Ramos (cell line): ENCODE measurements around the gene RUNX3.

Source experiments
- in situ Hi-C: fragments of 300-500 bp; cut with MboI; formaldehyde crosslinking; loops from one replicate; pipeline ENCODE4 v1.14.3; 2022; ENCODE audit warnings: low sequenced_read_pairs; ENCODE audit not compliant: unreplicated experiment

The RUNX3 gene

DNA sequence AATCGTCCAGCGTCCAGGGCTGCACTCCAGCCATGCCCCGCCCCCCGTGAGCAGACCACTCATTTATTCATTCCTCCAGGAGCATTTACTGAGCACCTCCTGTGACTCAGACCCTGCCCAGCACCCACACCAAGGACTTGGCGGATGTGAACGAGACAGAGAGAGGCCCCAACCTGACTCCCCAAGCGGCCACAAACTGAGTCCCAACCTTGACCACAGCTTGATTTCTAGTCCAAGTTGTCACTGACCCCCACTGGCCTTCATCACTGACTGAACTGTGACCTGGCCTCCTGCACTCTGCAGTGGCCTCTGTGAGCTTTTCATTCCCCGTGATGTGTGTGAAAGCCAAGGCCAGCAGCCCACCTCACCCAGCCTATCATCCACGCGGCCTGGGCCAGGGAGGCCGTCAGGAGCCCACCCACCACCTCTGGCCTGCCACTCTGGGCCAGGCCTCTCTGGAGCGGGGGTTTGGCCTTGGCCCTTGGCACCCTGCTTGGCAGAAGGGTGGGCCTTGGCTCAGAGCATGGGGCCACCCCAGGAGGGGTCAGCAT, 19.3 kb upstream of the RUNX3 start:
- in situ Hi-C loops, result no loop called here

DNA sequence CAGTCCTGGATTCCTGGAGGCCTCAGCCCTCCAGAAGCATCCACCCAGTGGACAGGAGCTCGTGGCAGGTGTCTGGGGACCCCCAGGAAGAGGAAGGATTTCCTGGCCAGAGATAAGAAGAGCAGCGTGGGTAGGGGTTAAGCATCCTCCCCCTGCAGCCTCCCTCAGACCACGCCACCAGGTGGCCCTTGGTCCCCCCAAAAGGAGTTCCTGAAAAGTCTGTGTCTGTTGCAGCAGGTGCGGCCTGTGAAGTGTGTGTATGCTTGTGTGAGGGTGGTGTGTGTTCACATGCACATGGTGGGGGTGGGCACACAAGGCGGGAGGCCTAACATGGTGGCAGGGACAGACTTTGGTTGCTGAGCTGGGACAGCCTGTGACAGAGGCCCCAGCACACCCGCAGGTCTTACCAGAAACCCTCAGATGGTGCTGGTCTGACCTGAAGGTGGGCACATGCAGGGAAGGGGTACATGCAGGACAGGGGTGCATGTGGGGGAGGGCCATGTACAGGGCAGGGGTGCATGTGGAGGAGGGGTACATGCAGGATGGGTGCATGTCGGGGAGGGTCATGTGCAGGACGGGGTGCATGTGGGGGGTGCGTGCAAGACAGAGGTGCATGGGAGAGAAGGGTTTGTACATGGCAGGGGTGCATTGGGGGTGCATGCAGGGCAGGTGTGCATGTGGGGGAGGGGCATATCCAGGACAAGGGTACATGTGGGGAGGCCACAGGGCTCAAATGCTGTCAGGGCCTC, 18.2 kb upstream of the RUNX3 start:
- in situ Hi-C loops, result no loop called here

DNA sequence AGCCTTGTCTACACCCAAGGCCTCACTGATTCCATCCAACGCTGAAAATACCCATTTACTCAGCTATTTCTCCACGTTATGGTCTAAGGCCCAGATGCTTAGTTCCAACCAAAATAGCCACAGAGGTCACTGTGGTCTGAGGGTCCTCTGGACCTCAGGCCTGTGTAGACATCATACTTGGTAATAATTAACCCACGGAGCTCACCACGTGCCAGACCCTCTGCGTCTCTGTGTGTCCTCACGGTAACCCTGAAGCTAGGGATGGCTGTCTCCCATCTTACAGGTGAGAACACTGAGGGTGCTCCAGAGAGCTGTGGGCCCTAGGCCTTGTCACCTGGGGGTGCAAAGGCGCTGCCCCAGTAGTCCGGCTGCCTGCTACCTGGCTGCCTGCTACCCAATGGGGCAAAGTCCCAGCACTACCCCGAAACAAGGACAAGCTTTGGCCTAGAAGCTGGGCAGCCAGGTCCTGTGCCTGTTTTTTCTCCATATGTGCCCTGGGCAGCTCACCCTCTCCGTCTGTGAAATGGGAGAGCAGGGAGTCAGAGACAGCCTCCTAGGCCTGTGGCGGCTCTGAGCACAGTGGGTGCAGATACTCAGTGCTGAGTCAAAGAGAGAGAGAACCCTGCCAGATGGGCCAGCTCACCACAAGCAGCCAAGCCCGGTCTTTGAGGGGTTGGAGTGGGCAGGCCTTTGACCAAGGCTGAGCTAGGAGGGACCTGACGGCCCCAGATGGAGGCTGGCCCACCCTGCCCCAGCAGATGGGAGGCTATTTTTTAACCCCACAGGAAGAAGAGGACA, 17.0 kb upstream of the RUNX3 start:
- in situ Hi-C loops, result no loop called here

DNA sequence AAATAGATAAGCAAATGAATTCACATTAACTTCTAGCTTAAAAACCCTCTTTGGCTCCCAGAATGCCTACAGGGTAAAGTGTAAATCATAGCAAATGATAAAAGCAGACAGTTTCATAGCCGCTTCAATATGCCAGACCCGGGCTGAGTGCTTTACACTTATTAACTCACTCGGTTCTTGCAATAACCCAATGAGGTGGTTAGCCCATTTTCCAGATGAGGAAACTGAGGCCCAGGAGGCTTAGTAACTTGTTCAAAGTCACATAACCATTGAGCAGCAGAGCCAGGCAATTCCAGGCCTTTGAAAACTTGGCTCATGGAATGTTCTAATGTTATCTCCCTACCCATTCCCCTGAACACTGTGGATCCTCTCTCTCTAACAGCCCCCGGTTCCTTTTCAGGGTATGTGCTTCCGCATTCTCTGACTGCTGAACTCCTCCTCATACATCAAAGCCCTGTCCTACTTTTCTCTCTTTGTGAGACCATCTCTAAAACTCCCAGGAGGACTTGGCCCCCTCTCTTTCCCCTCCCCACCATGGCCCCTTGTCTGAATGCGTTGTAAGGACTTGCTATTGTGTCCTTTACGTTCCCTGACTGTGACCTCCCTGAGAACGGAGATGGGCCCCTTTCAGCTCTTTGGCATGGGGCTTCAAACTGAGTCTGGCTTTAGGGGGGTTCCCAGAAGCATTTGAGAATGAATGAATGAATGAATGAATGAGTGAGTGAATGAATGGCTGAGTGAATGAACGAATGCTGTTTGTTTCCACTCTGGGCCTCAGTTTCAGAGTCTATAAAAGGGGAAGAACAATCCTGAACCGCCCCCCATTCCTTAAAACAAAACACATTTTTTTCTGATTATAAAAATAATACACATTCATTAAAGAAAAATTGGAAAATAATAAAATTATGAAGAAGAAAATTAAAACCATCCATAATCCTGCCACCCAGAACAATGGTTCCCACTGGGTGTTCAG, 15.6 kb upstream of the RUNX3 start:
- in situ Hi-C loops, result no loop called here

- in situ Hi-C loops, result loop anchor here (5.0 kb wide), 1 partner anchor 98 kb away; no protein-coding TSS in a partner anchor
Measured at GRCh38 chr1:24944318-24944717, 14.2 kb upstream of the RUNX3 start.

- in situ Hi-C loops, result loop anchor here (5.0 kb wide), 1 partner anchor 100 kb away; no protein-coding TSS in a partner anchor
Measured at GRCh38 chr1:24942789-24943188, 12.7 kb upstream of the RUNX3 start.

DNA sequence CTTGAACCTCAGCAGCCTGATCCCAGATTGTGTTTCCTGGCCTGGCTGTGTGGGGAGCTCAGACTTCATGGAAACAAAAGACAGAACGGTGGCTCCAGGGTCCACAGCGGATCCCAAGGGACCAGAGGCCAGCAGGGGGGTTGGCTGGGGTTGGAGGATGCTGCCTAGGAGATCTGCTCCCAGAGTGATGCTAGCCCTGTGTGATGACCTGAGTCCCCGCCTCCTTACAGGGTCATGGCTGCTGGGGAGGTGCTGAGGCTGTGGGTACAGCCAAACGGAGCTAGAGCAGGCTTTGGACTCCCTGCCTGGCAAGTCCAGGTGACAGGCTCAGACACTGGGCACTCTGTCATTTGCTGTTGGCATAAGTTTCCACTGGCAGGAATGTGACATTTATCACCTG, 11.5 kb upstream of the RUNX3 start:
- in situ Hi-C loops, result loop anchor here (5.0 kb wide), 1 partner anchor 101 kb away; no protein-coding TSS in a partner anchor

DNA sequence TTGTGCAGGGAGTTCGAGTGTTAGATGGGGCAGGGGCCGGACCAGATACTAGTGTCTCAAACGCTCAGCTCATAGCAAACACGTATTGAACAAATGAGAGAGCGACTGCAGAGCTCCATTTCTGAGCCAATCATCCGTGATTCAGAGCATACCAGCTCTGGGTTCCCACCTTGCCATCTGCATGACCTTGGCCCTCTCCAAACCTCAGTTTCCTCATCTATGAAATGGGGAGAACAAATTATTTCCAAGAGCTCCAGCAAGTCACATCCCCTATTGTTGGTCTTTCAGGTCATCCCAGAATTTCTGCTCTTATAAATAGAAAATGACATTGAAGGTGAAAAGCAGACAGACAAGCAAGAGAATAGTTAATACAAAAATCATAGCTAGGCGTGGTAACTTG, 10.2 kb upstream of the RUNX3 start:
- in situ Hi-C loops, result loop anchor here (5.0 kb wide), 1 partner anchor 102 kb away; no protein-coding TSS in a partner anchor

- in situ Hi-C loops, result loop anchor here (5.0 kb wide), 1 partner anchor 103 kb away; no protein-coding TSS in a partner anchor
Measured at GRCh38 chr1:24939675-24940193, 9.7 kb upstream of the RUNX3 start.

GRCh38 chr1:24939040-24939674, 9.1 kb upstream of the RUNX3 start:
- in situ Hi-C loops, result no loop called here

DNA sequence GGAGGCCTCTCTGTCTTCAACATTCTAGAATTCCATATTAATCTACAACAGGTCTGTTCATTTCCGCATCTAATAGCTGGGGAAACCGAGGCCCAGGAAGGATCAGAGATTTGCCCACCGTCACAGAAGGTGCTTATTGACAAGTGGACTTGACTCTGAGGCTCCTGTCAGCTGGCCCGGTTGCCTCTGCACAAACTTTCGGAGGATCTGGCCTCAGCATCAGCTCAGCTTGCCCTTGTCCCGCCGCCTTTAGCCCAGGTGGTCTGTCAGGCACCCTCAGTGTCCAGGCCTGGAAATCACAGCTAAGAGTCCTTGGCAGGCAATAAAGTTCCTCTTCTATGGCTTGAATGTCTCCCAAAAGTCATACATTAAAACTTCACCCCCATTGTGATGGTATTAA, 8.2 kb upstream of the RUNX3 start:
- in situ Hi-C loops, result no loop called here

DNA sequence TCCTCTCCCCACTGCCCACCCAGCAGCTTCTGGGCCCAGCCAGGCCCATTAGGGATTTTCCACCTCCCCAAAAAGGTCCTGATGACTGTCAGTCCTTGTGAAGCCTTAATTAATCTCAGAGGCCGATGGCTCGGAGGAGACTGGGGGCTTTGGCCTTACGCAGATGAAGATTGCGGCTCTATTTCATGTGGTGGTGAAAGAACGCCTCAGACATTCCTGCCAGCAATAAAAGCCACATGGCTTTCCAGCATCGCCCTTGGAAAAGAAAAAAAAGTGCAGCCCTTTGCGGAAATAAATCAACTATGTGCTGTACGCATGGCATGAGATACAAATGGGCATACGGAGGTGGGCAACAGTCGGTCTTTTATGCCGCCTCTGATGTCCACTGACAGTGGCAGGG, 6.6 kb upstream of the RUNX3 start:
- in situ Hi-C loops, result no loop called here

- in situ Hi-C loops, result no loop called here
Measured at GRCh38 chr1:24935615-24936484, 5.8 kb upstream of the RUNX3 start.

- in situ Hi-C loops, result no loop called here
Measured at GRCh38 chr1:24935196-24935526, 5.1 kb upstream of the RUNX3 start.

DNA sequence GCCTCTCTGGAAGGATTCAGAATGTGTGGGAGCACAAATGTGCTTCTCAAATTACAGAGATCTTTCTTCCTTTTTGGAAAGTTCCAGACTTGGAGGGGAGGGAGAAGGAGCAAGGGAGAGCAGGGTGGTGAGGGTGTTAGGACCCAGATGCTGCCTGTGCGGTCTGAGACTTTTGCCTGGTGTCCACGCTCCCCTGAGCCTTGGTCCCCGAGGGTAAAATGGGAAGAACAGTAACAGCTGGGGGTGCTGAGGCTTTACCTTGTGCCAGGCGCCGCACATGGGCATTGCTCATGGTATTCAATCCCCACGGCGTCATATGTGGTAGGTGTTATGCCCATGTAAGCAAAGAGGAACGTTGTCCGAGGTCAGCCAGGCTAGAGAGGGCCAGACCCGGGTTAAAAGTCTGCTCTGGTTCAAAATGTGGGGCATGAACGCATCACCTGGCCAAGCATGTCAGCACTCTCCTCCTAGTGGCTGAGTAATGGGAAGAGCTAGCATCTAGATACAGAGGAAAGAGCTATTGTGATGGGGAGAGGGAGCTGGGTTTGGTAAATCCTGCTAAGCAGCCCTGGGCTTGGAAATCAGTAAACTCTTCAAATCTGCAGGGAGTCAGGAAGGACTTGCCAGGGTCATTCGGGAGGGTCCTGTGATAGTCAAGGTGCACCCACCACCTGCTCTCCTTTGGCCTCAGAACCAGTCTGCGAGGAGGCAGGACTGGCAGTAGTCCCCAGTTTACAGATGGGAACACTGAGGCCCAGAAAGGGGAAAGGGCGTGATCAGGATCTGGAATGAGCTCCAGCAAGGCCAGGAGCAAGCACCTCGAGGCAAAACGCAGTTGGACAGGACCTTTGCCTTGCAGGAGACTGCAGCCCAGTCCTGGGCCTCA, 4.5 kb upstream of the RUNX3 start:
- in situ Hi-C loops, result no loop called here

DNA sequence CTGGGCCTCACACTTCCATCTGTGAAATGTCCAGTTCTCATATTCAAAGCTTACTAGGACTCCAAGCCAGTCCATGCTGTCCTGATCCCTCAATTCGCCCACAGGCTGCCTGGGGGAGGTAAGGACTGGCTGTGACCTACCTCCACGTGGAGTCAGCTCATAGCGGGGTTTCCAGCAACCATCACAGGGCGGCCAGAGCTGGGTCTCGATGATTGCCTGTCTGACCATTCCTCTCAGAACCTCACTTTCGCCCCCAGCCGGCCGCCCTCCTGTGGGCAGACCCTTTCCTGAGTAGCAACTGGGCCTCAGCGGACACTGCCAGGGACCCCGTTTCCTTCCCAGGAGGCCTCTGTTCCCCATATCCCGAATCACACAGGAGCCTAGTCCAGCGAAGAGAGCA, 3.4 kb upstream of the RUNX3 start:
- in situ Hi-C loops, result no loop called here

DNA sequence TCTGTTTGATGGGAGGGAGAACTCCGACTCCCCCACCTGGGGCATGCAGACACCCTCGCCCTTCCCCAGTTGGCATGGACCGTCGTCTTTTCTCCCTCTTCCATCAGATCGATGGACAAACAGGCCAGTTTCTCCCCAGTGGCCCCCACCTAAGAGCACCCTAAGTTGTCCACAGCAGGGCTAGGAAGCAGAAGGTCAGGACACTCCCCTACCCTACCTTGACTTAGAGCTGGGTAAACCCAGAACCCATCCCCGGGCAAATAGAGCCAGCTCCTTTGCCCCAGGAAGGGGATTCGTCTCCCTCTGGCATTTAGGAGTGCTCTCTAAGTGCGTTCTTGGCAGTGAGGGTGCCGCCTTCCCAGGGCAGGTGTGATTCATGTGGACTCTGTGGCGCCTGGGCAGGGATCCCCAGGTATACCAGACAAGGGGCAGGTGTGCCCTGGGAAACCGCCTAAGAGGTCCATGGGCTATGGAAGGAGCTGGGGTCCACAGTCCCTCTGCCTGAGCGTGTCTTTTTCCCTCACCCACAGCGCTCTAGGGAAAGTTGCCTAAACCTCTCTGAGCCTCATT, 2.7 kb upstream of the RUNX3 start:
- in situ Hi-C loops, result no loop called here
